Thyroid gland (tissue), 4 donors: ENCODE results near the gene PBX2.
"Not testable (repeated sequence)": the region's sequence is repeated elsewhere in the genome, so short reads cannot be mapped to it uniquely, and the experiment has no call there.

Source experiments
- POLR2A ChIP-seq, 2 donors: fragments of 450-650 bp; IDR thresholded peaks; one replicate each; pipeline ENCODE4 v1.6.1; 2017; ENCODE audit warnings: antibody characterized with exemption in 2 of 2, mild to moderate bottlenecking in 2 of 2, moderate library complexity in 1 of 2
- TF ChIP-seq, protein P1 (sequence below), 6 experiments: fragments of 200-600 bp in 3 of 6; fragments of 450-650 bp in 3 of 6; sonication (generic) in 3 of 6; IDR thresholded peaks; one replicate each; pipeline ENCODE4 v1.5.1; 2016 to 2019; ENCODE audit warnings: antibody characterized with exemption in 6 of 6, mild to moderate bottlenecking in 2 of 6, inconsistent platforms in 1 of 6, moderate library complexity in 1 of 6

DNA sequence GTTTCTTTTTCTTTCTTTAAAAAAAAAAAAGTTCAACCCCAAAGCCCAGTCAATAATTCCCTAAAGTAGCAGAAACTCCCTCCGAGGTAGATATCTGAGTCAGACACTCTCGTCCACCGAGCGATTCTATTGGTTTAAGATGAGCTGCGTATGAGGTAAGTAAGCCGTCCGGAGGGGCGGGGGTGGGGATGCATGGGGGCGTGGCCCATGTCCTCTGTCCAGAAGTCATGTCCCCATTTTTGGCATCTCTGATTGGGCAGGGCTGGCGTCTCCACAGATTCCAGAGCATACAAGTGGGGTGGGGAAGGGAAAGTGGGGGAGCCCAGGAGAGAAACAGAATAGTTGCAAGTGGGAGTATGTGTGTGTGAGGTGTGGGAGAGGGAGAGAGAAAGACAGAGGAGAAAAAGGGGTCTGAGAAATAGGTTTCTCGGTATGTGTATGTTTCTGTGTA lies 4.3 kb downstream of the PBX2 start:
- TF ChIP-seq, protein P1, sequence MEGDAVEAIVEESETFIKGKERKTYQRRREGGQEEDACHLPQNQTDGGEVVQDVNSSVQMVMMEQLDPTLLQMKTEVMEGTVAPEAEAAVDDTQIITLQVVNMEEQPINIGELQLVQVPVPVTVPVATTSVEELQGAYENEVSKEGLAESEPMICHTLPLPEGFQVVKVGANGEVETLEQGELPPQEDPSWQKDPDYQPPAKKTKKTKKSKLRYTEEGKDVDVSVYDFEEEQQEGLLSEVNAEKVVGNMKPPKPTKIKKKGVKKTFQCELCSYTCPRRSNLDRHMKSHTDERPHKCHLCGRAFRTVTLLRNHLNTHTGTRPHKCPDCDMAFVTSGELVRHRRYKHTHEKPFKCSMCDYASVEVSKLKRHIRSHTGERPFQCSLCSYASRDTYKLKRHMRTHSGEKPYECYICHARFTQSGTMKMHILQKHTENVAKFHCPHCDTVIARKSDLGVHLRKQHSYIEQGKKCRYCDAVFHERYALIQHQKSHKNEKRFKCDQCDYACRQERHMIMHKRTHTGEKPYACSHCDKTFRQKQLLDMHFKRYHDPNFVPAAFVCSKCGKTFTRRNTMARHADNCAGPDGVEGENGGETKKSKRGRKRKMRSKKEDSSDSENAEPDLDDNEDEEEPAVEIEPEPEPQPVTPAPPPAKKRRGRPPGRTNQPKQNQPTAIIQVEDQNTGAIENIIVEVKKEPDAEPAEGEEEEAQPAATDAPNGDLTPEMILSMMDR (IDR thresholded peaks at IDR 0.05) = not testable (repeated sequence)
- TF ChIP-seq POLR2A (IDR thresholded peaks at IDR 0.05) = peak in 1 of 2 donors; percentile 69
